ENCODE data around the gene KCNT2.

GRCh38 chr1:196607981-196608380 lies 259 bp downstream of the KCNT2 start:
- TF ChIP-seq CTCF (IDR thresholded peaks at IDR 0.05; ENCODE audit: extremely low read depth in 1 of 2, insufficient read depth in 1 of 2, low read depth in 1 of 2, low read length in 2 of 2) = no peak
- no peak for TF ChIP-seq POLR2A (IDR thresholded peaks at IDR 0.05; ENCODE audit: low read depth, low read length)
- TF ChIP-seq, protein P1, sequence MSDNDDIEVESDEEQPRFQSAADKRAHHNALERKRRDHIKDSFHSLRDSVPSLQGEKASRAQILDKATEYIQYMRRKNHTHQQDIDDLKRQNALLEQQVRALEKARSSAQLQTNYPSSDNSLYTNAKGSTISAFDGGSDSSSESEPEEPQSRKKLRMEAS (IDR thresholded peaks at IDR 0.05; ENCODE audit: insufficient read depth, insufficient read length) = no peak
- no peak for TF ChIP-seq POLR2AphosphoS5 (IDR thresholded peaks at IDR 0.05; ENCODE audit: insufficient read depth, low read depth, low read length)
- no peak for TF ChIP-seq EZH2 (IDR thresholded peaks at IDR 0.05; ENCODE audit: borderline replicate concordance, low read depth, low read length, severe bottlenecking)
- TF ChIP-seq MYC (IDR thresholded peaks at IDR 0.05; ENCODE audit: low read depth, low read length) = no peak
- TF ChIP-seq GATA2 (IDR thresholded peaks at IDR 0.05; ENCODE audit: insufficient read depth, insufficient read length, low read depth, low read length) = no peak
- TF ChIP-seq FOS (IDR thresholded peaks at IDR 0.05; ENCODE audit: borderline replicate concordance, insufficient read depth, low read length) = no peak
